GM13977 (cell line): Measurements from ENCODE around the gene MADD.

ENCODE experiments used
- DNase-seq: peaks from one replicate; pipeline ENCODE4 v3.0.0; 2012; ENCODE audit warnings: low spot score
- in situ Hi-C: fragments of 300-500 bp; cut with MboI; formaldehyde crosslinking; loops from one replicate; pipeline ENCODE4 v1.12.0; 2022; ENCODE audit warnings: low sequenced_read_pairs, low pct_unique_long_range_greater_than_20kb, mixed read lengths, inconsistent platforms; ENCODE audit not compliant: unreplicated experiment
- TF ChIP-seq, protein P1 (sequence below): IDR thresholded peaks from 2 replicates; pipeline ENCODE4 v1.5.1; 2012; ENCODE audit warnings: mild to moderate bottlenecking, control low read depth; ENCODE audit not compliant: insufficient read depth; ENCODE audit errors: extremely low read depth, missing control alignments

Gene MADD

DNA sequence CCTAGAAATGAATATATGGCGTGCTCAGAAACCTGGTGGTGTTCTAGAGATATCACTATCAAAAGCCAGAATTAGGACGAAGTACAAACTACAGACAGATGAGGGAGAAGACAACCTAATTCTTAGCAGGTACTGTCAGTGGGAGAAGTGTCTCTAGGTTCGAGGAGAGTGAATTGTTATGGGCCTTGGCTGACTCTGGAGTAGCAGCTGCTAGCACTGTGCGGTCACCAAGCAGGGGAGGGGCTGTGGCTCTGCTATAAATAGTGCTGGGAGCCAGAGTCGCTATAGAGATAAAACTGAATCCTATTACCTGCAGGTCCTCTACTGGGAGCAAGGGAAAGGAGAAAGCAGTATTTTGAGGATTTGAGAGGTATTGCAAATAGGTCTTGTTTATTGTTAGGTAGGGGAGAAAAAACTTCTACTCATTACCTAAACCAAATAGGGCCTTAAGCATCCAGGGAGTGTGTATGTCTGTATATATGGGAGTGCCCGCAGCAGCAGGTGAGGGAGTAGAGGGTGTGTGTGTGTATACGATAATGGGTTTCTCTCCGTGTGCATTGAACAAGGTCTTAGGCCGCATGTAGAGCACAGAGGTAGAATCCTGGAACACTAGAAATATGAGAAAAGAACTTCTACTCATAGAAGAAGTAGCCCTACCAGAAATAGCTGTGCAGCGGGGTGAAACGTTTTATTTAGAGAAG, 2.2 kb downstream of the MADD start:
- in situ Hi-C loops = no loop called here
- peak; percentile 56 for DNase-seq
- TF ChIP-seq, protein P1, sequence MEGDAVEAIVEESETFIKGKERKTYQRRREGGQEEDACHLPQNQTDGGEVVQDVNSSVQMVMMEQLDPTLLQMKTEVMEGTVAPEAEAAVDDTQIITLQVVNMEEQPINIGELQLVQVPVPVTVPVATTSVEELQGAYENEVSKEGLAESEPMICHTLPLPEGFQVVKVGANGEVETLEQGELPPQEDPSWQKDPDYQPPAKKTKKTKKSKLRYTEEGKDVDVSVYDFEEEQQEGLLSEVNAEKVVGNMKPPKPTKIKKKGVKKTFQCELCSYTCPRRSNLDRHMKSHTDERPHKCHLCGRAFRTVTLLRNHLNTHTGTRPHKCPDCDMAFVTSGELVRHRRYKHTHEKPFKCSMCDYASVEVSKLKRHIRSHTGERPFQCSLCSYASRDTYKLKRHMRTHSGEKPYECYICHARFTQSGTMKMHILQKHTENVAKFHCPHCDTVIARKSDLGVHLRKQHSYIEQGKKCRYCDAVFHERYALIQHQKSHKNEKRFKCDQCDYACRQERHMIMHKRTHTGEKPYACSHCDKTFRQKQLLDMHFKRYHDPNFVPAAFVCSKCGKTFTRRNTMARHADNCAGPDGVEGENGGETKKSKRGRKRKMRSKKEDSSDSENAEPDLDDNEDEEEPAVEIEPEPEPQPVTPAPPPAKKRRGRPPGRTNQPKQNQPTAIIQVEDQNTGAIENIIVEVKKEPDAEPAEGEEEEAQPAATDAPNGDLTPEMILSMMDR = no peak

DNA sequence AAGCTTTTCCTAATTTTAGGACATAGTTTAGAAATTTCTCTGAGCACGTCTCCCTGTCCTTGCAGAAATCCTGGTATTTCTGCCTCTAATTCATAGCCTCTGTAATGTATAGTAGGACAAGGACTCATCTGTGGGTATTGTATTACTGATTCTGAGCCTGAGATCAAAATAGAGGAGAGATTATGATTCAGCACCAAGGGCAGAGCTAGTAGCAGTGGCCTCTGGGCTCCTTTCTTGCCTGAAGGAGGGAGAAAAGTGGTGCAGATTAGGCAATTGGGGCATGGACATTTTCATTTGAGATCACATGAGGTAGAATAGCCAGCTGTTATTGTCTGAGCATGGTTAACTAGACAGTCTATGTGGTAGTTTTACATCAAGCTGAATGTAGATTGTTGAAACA, 2.8 kb downstream of the MADD start:
- DNase-seq = peak; percentile 45
- in situ Hi-C loops = no loop called here
- TF ChIP-seq, protein P1 = no peak

DNA sequence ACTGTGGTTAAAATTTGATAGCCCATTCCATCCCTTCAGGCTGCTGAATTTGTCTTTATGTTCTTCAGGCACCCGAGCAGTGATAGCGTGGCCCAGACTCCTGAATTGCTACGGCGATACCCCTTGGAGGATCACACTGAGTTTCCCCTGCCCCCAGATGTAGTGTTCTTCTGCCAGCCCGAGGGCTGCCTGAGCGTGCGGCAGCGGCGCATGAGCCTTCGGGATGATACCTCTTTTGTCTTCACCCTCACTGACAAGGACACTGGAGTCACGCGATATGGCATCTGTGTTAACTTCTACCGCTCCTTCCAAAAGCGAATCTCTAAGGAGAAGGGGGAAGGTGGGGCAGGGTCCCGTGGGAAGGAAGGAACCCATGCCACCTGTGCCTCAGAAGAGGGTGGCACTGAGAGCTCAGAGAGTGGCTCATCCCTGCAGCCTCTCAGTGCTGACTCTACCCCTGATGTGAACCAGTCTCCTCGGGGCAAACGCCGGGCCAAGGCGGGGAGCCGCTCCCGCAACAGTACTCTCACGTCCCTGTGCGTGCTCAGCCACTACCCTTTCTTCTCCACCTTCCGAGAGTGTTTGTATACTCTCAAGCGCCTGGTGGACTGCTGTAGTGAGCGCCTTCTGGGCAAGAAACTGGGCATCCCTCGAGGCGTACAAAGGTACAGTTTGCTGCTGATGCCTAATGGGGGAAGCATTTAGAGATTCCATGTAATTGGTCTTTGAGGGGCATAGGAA, 4.7 kb downstream of the MADD start:
- TF ChIP-seq, protein P1 = no peak
- DNase-seq = no peak
- in situ Hi-C loops = no loop called here

DNA sequence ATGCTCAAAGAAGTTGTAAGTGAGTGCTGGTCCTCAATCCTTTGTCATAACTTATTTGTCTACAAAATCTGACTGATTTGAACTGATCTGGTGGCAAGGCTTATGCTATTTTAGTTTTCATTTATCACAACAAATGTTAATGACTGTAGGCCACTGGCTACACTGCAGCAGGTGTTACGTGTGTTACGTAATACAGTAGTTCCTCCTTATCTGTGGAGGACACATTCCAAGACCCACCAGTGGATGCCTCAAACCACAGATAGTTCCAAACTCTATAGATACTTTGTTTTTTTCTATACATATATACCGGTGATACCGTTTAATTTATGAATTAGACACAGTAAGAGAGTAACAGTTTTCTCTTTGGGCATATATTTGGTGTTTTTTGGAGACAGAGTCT, 7.0 kb downstream of the MADD start:
- no peak for DNase-seq
- TF ChIP-seq, protein P1 = no peak
- in situ Hi-C loops = no loop called here

DNA sequence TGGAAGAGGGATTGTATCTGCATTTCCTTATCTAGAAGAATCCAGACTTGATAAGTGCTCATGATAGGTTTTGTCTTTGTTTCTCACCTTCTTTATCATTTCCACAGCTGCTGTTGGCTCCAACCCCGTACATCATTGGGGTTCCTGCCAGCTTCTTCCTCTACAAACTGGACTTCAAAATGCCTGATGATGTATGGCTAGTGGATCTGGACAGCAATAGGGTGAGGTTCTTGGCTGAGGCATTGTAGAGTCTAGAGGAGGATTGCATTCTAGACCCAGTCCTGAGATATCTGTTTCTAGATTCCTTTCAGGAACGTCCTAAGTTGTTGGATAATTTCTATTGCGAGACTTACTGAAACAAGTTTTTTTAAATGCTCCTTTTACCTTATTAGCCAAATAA, 8.1 kb downstream of the MADD start:
- in situ Hi-C loops = no loop called here
- no peak for DNase-seq
- TF ChIP-seq, protein P1 = no peak

DNA sequence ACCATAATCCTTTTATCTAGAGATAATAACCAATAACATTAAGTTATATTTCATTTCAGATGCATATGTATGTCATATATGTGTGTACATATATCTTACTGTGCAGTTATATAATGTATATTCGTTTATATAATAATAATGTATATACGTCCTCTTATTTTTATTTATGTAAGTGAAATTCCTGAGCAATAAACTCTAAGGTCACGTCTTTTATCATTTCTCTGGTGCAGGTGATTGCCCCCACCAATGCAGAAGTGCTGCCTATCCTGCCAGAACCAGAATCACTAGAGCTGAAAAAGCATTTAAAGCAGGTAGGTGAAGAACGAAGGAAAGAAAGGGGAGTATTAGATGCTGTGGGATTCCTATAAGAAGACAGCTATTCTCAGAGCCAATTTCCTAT, 8.8 kb downstream of the MADD start:
- no peak for DNase-seq
- in situ Hi-C loops = no loop called here
- TF ChIP-seq, protein P1 = no peak
